HepG2 (cell line): ENCODE data around the gene ALG9. TPM values are rescaled to one million over a fixed set of nuclear protein-coding genes. Genes with fewer than 3 reads are reported as not detected.
A peak's percentile ranks its signal among the peaks of the same experiment; 100 is the strongest.

ENCODE experiments used
- CEBPZ ChIP-seq: IDR thresholded peaks from 2 replicates; pipeline ENCODE4 v1.6.1; 2012; ENCODE audit warnings: low read length, improper control_type of control experiment
- HOMEZ ChIP-seq: IDR thresholded peaks from 2 replicates; pipeline ENCODE4 v1.6.1; 2016; ENCODE audit warnings: low read depth
- NFE2 ChIP-seq: sonication (generic); formaldehyde crosslinking; IDR thresholded peaks from 2 replicates; pipeline ENCODE4 v1.4.0; 2020; ENCODE audit warnings: missing genetic modification reagents
- PAF1 ChIP-seq: IDR thresholded peaks from 2 replicates; pipeline ENCODE4 v1.6.1; 2016; ENCODE audit warnings: missing genetic modification reagents, missing compliant biosample characterization
- POLR2AphosphoS2 ChIP-seq: IDR thresholded peaks from 2 replicates; pipeline ENCODE4 v1.6.1; 2011; ENCODE audit warnings: low read depth, low read length, improper control_type of control experiment
- RBAK ChIP-seq: sonication (generic); formaldehyde crosslinking; IDR thresholded peaks from 2 replicates; pipeline ENCODE4 v1.5.1; 2020; ENCODE audit warnings: mild to moderate bottlenecking, missing genetic modification reagents
- THAP7 ChIP-seq: sonication (generic); formaldehyde crosslinking; IDR thresholded peaks from 2 replicates; pipeline ENCODE4 v1.8.1; 2023; ENCODE audit warnings: mild to moderate bottlenecking, missing genetic modification reagents
- TRIM24 ChIP-seq: sonication (generic); formaldehyde crosslinking; IDR thresholded peaks from 2 replicates; pipeline ENCODE4 v1.8.0; 2022; ENCODE audit warnings: mild to moderate bottlenecking, missing genetic modification reagents
- ZFP62 ChIP-seq: sonication (generic); formaldehyde crosslinking; IDR thresholded peaks from 2 replicates; pipeline ENCODE4 v1.4.0; 2020; ENCODE audit warnings: missing genetic modification reagents
- ZFX ChIP-seq: sonication (generic); formaldehyde crosslinking; IDR thresholded peaks from 2 replicates; pipeline ENCODE4 v1.4.0; 2020; ENCODE audit warnings: mild to moderate bottlenecking, low read depth, missing genetic modification reagents, moderate library complexity
- ZMYM2 ChIP-seq: sonication (generic); formaldehyde crosslinking; IDR thresholded peaks from 2 replicates; pipeline ENCODE4 v1.8.0; 2022; ENCODE audit warnings: mild to moderate bottlenecking, missing genetic modification reagents
- ZNF251 ChIP-seq: sonication (generic); formaldehyde crosslinking; IDR thresholded peaks from 2 replicates; pipeline ENCODE4 v1.9.0; 2021; ENCODE audit warnings: mild to moderate bottlenecking, missing genetic modification reagents
- ZNF318 ChIP-seq: sonication (generic); formaldehyde crosslinking; IDR thresholded peaks from 2 replicates; pipeline ENCODE4 v1.4.0; 2020; ENCODE audit warnings: mild to moderate bottlenecking, missing genetic modification reagents
- ZNF383 ChIP-seq: sonication (generic); formaldehyde crosslinking; IDR thresholded peaks from 2 replicates; pipeline ENCODE4 v1.4.0; 2020; ENCODE audit warnings: missing genetic modification reagents, mild to moderate bottlenecking, borderline replicate concordance
- ZNF782 ChIP-seq: sonication (generic); formaldehyde crosslinking; IDR thresholded peaks from 2 replicates; pipeline ENCODE4 v1.4.0; 2020; ENCODE audit warnings: missing genetic modification reagents, mild to moderate bottlenecking, borderline replicate concordance
- polyA plus RNA-seq, 8 experiments: library from polyadenylated mRNA; depleted of rRNA in 3 of 8; stranded (reverse) in 7 of 8; unstranded in 1 of 8; fragments of >200 nt; fragmentation: Illumina TruSeq in 4 of 8; extraction: Trizol in 4 of 8; gene quantifications; 2 replicates each; pipeline versions ENCODE4 v1.2.1 to v1.2.3, GENCODE V29; 2011 to 2016; ENCODE audit warnings: low read depth in 4 of 8, missing spikeins in 1 of 8, mixed read lengths in 1 of 8; ENCODE audit not compliant: insufficient read depth in 1 of 8
- total RNA-seq, 5 experiments: library from RNA; depleted of rRNA; stranded (reverse); fragments of >200 nt; fragmentation: Illumina TruSeq; extraction: Trizol; gene quantifications; 2 replicates each; pipeline ENCODE4 v1.2.3, GENCODE V29; 2016; ENCODE audit warnings: low read depth in 1 of 5

The ALG9 gene
- total and polyA plus RNA-seq, 2 of the 13 experiments (the other 11 are each of a cell fraction or from before 2014, with no cell fraction given) = 39.4 to 40.6 TPM

GRCh38 chr11:111878849-111879636 lies 7.7 kb upstream of the ALG9 start, which contains the start of the genes CFAP68 and FDXACB1 (continued):
- peak; percentile 60; the same call in 1 of the 2 replicates for TF ChIP-seq ZNF318 (CRISPR knock-in tag)
- peak; percentile 42; the same call in 1 of the 2 replicates for TF ChIP-seq HOMEZ (CRISPR knock-in tag)
- no peak for TF ChIP-seq THAP7
- TF ChIP-seq TRIM24 (CRISPR knock-in tag) = peak; percentile 26; the same call in 1 of the 2 replicates
- TF ChIP-seq ZFX (CRISPR knock-in tag) = peak; percentile 81
- TF ChIP-seq ZNF782 (CRISPR knock-in tag) = peak; percentile 74; the same call in 1 of the 2 replicates
- TF ChIP-seq ZFP62 (CRISPR knock-in tag) = no peak
- TF ChIP-seq RBAK (CRISPR knock-in tag) = no peak
- no peak for TF ChIP-seq ZNF251
- TF ChIP-seq CEBPZ = no peak
- TF ChIP-seq ZNF383 (CRISPR knock-in tag) = no peak; the same call in 1 of the 2 replicates
- TF ChIP-seq ZMYM2 (CRISPR knock-in tag) = peak; percentile 81; the same call in 1 of the 2 replicates
- no peak for TF ChIP-seq PAF1
- TF ChIP-seq POLR2AphosphoS2 = 0 out of 2 replicates have a peak, but pooled peaks have one; percentile 52
- TF ChIP-seq NFE2 (CRISPR knock-in tag) = no peak
